Naive thymus-derived CD4-positive, alpha-beta T cell (primary cell): Measurements from ENCODE around the gene LAMP1. TPM values are rescaled to one million over a fixed set of nuclear protein-coding genes. Genes with fewer than 3 reads are reported as not detected.

Experiments
- ATAC-seq: fragments of 150-1000 bp; cut with Tn5 transposase; 2 replicates; pipeline ENCODE4 v1.10.0; 2021; ENCODE audit warnings: mild to moderate bottlenecking, moderate library complexity
- CTCF ChIA-PET: fragments of 350-600 bp; sonication (Branson Sonifier 250); formaldehyde crosslinking; loops from one replicate; lab custom pipeline; 2021; ENCODE audit warnings: antibody characterized with exemption; lab: Charles Lee
- POLR2A ChIA-PET: fragments of 350-600 bp; sonication (Branson Sonifier 250); formaldehyde crosslinking; loops from one replicate; lab custom pipeline; 2021; ENCODE audit warnings: antibody characterized with exemption, inconsistent platforms; lab: Charles Lee
- DNase-seq, 9 donors: peaks; one replicate each; pipeline versions ENCODE4 v3.0.0 to v3.0.0-alpha.2; 2020 to 2022; ENCODE audit warnings: mixed read lengths in 1 of 9
- H3K27ac ChIP-seq: one replicate; pipeline ENCODE4 v1.7.0; 2013; ENCODE audit warnings: mild to moderate bottlenecking, low read depth, low read length, moderate library complexity
- H3K27me3 ChIP-seq, 2 donors: one replicate each; pipeline ENCODE4 v1.7.0; 2013; ENCODE audit warnings: low read length in 2 of 2, mild to moderate bottlenecking in 2 of 2, moderate library complexity in 2 of 2; ENCODE audit not compliant: control insufficient read depth in 2 of 2, insufficient read depth in 2 of 2
- H3K36me3 ChIP-seq, 3 experiments: 1 replicate in 2 of 3; 2 replicates in 1 of 3; pipeline ENCODE4 v1.7.0; 2013; ENCODE audit warnings: low read length in 3 of 3, mild to moderate bottlenecking in 3 of 3, moderate library complexity in 1 of 3; ENCODE audit not compliant: insufficient read depth in 3 of 3, control insufficient read depth in 2 of 3
- H3K4me1 ChIP-seq, 2 donors: one replicate each; pipeline ENCODE4 v1.7.0; 2013; ENCODE audit warnings: low read length in 2 of 2, mild to moderate bottlenecking in 2 of 2, moderate library complexity in 1 of 2; ENCODE audit not compliant: control insufficient read depth in 2 of 2, insufficient read depth in 2 of 2
- H3K4me3 ChIP-seq: 2 replicates; pipeline ENCODE4 v1.7.0; 2013; ENCODE audit warnings: mild to moderate bottlenecking, low read length
- H3K9me3 ChIP-seq, 3 experiments: 1 replicate in 2 of 3; 2 replicates in 1 of 3; pipeline ENCODE4 v1.7.0; 2013; ENCODE audit warnings: low read length in 3 of 3; ENCODE audit not compliant: control insufficient read depth in 2 of 3
- H3K27ac Mint-ChIP-seq, 9 donors: one replicate each; pipeline ENCODE4 v1.8.0; 2020 to 2022; ENCODE audit warnings: mixed read lengths in 9 of 9, mild to moderate bottlenecking in 8 of 9, moderate library complexity in 5 of 9, inconsistent platforms in 2 of 9
- H3K27me3 Mint-ChIP-seq, 5 donors: one replicate each; pipeline ENCODE4 v1.8.0; 2021 to 2022; ENCODE audit warnings: mixed read lengths in 5 of 5, mild to moderate bottlenecking in 1 of 5
- H3K36me3 Mint-ChIP-seq, 5 donors: one replicate each; pipeline ENCODE4 v1.8.0; 2020 to 2022; ENCODE audit warnings: mixed read lengths in 5 of 5, mild to moderate bottlenecking in 3 of 5, inconsistent platforms in 1 of 5
- H3K4me1 Mint-ChIP-seq, 7 donors: one replicate each; pipeline ENCODE4 v1.8.0; 2020 to 2022; ENCODE audit warnings: mixed read lengths in 7 of 7, mild to moderate bottlenecking in 3 of 7, inconsistent platforms in 1 of 7
- H3K4me3 Mint-ChIP-seq, 10 donors: one replicate each; pipeline ENCODE4 v1.8.0; 2020 to 2022; ENCODE audit warnings: mild to moderate bottlenecking in 10 of 10, mixed read lengths in 10 of 10, moderate library complexity in 6 of 10, inconsistent platforms in 2 of 10
- H3K9me3 Mint-ChIP-seq, 11 donors: one replicate each; pipeline ENCODE4 v1.8.0; 2020 to 2022; ENCODE audit warnings: mixed read lengths in 11 of 11, mild to moderate bottlenecking in 4 of 11, inconsistent platforms in 1 of 11, moderate library complexity in 1 of 11
- intact Hi-C, 2 donors: fragments of 100-400 bp; cut with micrococcal nuclease; formaldehyde crosslinking; loops; one replicate each; pipeline ENCODE4 v1.15.1; 2023
- polyA plus RNA-seq, 2 donors: library from polyadenylated mRNA; unstranded; fragments of 300-500 nt; fragmentation: Illumina TruSeq; gene quantifications; one replicate each; pipeline ENCODE4 v1.2.3, GENCODE V29; 2021
- total RNA-seq, 6 experiments: library from RNA in 5 of 6; stranded (reverse) in 5 of 6; gene quantifications; 1 replicate in 5 of 6; 2 replicates in 1 of 6; pipeline ENCODE4 v1.2.3 and lab custom pipeline; 2021 to 2026

The LAMP1 gene
- total and polyA plus RNA-seq, 7 experiments from 2014 or later = 21.6 to 113 (median 92.7) TPM

GRCh38 chr13:113358653-113359190 is 61.7 kb downstream of the LAMP1 start:
- H3K27me3 ChIP-seq = no peaks in the 10 kb centered on the region
- H3K4me3 ChIP-seq = no peak overlapping the region
- H3K27me3 Mint-ChIP-seq = peaks cover 5 to 40% (median 8%) of the 10 kb centered on the region in 5 donors
- H3K36me3 Mint-ChIP-seq = no peaks in the 10 kb centered on the region
- H3K9me3 Mint-ChIP-seq = no peaks in the 10 kb centered on the region
- H3K4me1 ChIP-seq = no peaks in the 10 kb centered on the region
- H3K27ac Mint-ChIP-seq = no peak overlapping the region
- H3K4me3 Mint-ChIP-seq = no peak overlapping the region
- intact Hi-C loops = no loop called here
- H3K9me3 ChIP-seq = no peaks in the 10 kb centered on the region
- ChIA-PET POLR2A (no interaction called here), CTCF (no interaction called here)
- no peak for DNase-seq
- ATAC-seq = no peak
- peaks cover 0 to 13% (median 2%) of the 10 kb centered on the region in 7 donors for H3K4me1 Mint-ChIP-seq
- H3K27ac ChIP-seq = no peak overlapping the region
- H3K36me3 ChIP-seq = no peaks in the 10 kb centered on the region

GRCh38 chr13:113359571-113359970 is 62.5 kb downstream of the LAMP1 start:
- H3K27me3 Mint-ChIP-seq = peaks cover 5 to 40% (median 8%) of the 10 kb centered on the region in 5 donors
- no peaks in the 10 kb centered on the region for H3K9me3 ChIP-seq
- H3K4me1 Mint-ChIP-seq = peaks cover 0 to 13% (median 2%) of the 10 kb centered on the region in 7 donors
- no peak overlapping the region for H3K27ac Mint-ChIP-seq
- no peak for ATAC-seq
- no peaks in the 10 kb centered on the region for H3K36me3 Mint-ChIP-seq
- no peaks in the 10 kb centered on the region for H3K9me3 Mint-ChIP-seq
- DNase-seq = no peak
- ChIA-PET POLR2A (no interaction called here), CTCF (no interaction called here)
- no peak overlapping the region for H3K4me3 Mint-ChIP-seq
- intact Hi-C loops = no loop called here
- no peaks in the 10 kb centered on the region for H3K27me3 ChIP-seq
- no peaks in the 10 kb centered on the region for H3K36me3 ChIP-seq
- no peak overlapping the region for H3K27ac ChIP-seq
- H3K4me1 ChIP-seq = no peaks in the 10 kb centered on the region
- no peak overlapping the region for H3K4me3 ChIP-seq

- Histone ChIP-seq H3K27ac (no peak overlapping the region), H3K4me1 (no peaks in the 10 kb centered on the region), H3K36me3 (no peaks in the 10 kb centered on the region), H3K4me3 (no peak overlapping the region), H3K9me3 (no peaks in the 10 kb centered on the region), H3K27me3 (no peaks in the 10 kb centered on the region)
- ChIA-PET CTCF (no interaction called here), POLR2A (no interaction called here)
- no peak for DNase-seq
- Mint-ChIP-seq H3K36me3 (no peaks in the 10 kb centered on the region), H3K27me3 (peaks cover 7 to 42% (median 9%) of the 10 kb centered on the region in 5 donors), H3K4me1 (peaks cover 0 to 13% (median 4%) of the 10 kb centered on the region in 7 donors), H3K4me3 (no peak overlapping the region), H3K9me3 (peaks cover 0 to 3% (median 0%) of the 10 kb centered on the region in 11 donors), H3K27ac (no peak overlapping the region)
- intact Hi-C loops = no loop called here
- no peak for ATAC-seq
Observed at GRCh38 chr13:113360446-113360845, 63.4 kb downstream of the LAMP1 start.

GRCh38 chr13:113361406-113361805 is 64.4 kb downstream of the LAMP1 start:
- POLR2A ChIA-PET = no interaction called here
- ATAC-seq = no peak
- intact Hi-C loops = no loop called here

GRCh38 chr13:113364311-113364889 is 67.4 kb downstream of the LAMP1 start:
- H3K27ac Mint-ChIP-seq = no peak overlapping the region
- H3K27me3 Mint-ChIP-seq = peaks cover 4 to 43% (median 13%) of the 10 kb centered on the region in 5 donors
- intact Hi-C loops = no loop called here
- Histone ChIP-seq H3K4me1 (no peaks in the 10 kb centered on the region), H3K9me3 (no peaks in the 10 kb centered on the region), H3K36me3 (no peaks in the 10 kb centered on the region), H3K27ac (no peak overlapping the region), H3K27me3 (no peaks in the 10 kb centered on the region), H3K4me3 (no peak overlapping the region)
- ATAC-seq = no peak
- H3K36me3 Mint-ChIP-seq = no peaks in the 10 kb centered on the region
- peak in 1 of 9 donors; percentile 25 for DNase-seq
- H3K9me3 Mint-ChIP-seq = peaks cover 0 to 4% (median 0%) of the 10 kb centered on the region in 11 donors
- peaks cover 0 to 17% (median 7%) of the 10 kb centered on the region in 7 donors for H3K4me1 Mint-ChIP-seq
- CTCF ChIA-PET = no interaction called here
- POLR2A ChIA-PET = no interaction called here
- peak overlapping the region in 6 of 10 donors; percentile 6 to 73 (median 37) for H3K4me3 Mint-ChIP-seq

More at GRCh38 chr13:113361406-113361805, 64.4 kb downstream of the LAMP1 start:
- CTCF ChIA-PET = no interaction called here
- no peaks in the 10 kb centered on the region for H3K9me3 ChIP-seq
- no peaks in the 10 kb centered on the region for H3K36me3 ChIP-seq
- no peaks in the 10 kb centered on the region for H3K27me3 ChIP-seq
- H3K4me1 ChIP-seq = no peaks in the 10 kb centered on the region
- Mint-ChIP-seq H3K4me3 (no peak overlapping the region), H3K4me1 (peaks cover 0 to 17% (median 7%) of the 10 kb centered on the region in 7 donors), H3K27ac (no peak overlapping the region), H3K36me3 (no peaks in the 10 kb centered on the region), H3K27me3 (peaks cover 8 to 46% (median 13%) of the 10 kb centered on the region in 5 donors), H3K9me3 (peaks cover 0 to 4% (median 0%) of the 10 kb centered on the region in 11 donors)
- H3K27ac ChIP-seq = no peak overlapping the region
- no peak for DNase-seq
- H3K4me3 ChIP-seq = no peak overlapping the region

- Histone ChIP-seq H3K27me3 (no peaks in the 10 kb centered on the region), H3K36me3 (no peaks in the 10 kb centered on the region), H3K9me3 (no peaks in the 10 kb centered on the region), H3K27ac (no peak overlapping the region), H3K4me3 (no peak overlapping the region), H3K4me1 (no peaks in the 10 kb centered on the region)
- peaks cover 4 to 38% (median 13%) of the 10 kb centered on the region in 5 donors for H3K27me3 Mint-ChIP-seq
- ChIA-PET POLR2A (no interaction called here), CTCF (no interaction called here)
- no peak for DNase-seq
- H3K27ac Mint-ChIP-seq = peak overlapping the region in 3 of 9 donors; percentile 19 to 83 (median 50)
- peaks cover 0 to 17% (median 7%) of the 10 kb centered on the region in 7 donors for H3K4me1 Mint-ChIP-seq
- peaks cover 0 to 4% (median 0%) of the 10 kb centered on the region in 11 donors for H3K9me3 Mint-ChIP-seq
- intact Hi-C loops = no loop called here
- no peak for ATAC-seq
- peak overlapping the region in 9 of 10 donors; percentile 43 to 79 (median 71) for H3K4me3 Mint-ChIP-seq
- no peaks in the 10 kb centered on the region for H3K36me3 Mint-ChIP-seq
Observed at GRCh38 chr13:113364901-113365582, 68.0 kb downstream of the LAMP1 start.
